Measurements from ENCODE around the gene ADCY7.

The ADCY7 gene

GRCh38 chr16:50267651-50268050 lies 1.3 kb downstream of the ADCY7 start:
- DNase-seq (ENCODE audit: low read depth) = no peak

DNA sequence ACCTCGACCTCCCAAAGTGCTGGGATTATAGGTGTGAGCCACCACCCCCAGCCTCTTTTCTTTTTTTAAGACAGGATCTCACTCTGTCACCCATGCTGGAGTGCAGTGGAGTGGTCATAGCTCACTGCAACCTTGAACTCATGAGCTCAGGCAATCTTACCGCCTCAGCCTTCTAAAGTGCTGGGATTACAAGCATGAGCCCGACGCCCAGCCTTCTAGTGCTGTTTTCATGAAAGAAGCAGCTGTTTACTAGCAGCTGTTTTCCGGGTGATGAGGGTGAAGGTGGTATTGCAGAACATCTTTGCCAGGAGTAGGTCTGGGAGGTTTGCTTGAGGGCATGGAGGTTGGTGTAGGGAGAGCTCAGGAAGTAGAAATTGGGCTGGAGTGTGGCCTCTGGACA lies 2.0 kb downstream of the ADCY7 start:
- DNase-seq (ENCODE audit: low read depth) = no peak

DNA sequence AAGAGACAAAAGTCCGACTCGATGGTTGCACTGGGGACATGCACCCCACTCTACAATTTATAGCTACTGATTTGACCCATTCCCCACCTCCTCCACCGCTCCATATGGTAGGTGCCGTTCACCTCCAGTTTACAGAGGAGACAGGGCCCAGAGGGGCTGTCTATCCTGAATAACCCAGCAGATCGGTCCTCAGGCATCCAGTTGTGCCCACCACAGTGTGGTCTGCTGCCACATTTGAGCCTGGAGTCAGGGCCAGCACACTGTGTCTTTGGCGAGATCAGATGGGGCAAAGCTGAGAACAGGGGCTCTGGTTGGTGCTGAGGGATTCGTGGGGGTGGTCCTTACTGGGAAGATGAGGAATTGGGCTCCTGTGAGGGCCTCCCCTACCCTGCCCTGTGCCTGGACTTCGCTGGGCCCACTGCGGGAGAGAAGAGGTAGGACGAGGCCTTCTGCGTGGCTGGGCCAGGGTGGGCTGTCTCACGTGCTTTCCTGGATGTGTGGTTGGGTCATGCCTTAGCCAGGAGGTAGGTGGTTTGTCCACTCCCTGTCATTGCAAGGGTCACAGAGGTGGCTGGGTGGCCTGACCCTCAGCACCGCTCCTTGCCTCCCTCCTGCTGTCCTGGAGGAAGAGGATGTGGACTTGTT lies 2.8 kb downstream of the ADCY7 start:
- no peak for DNase-seq (ENCODE audit: low read depth)

DNA sequence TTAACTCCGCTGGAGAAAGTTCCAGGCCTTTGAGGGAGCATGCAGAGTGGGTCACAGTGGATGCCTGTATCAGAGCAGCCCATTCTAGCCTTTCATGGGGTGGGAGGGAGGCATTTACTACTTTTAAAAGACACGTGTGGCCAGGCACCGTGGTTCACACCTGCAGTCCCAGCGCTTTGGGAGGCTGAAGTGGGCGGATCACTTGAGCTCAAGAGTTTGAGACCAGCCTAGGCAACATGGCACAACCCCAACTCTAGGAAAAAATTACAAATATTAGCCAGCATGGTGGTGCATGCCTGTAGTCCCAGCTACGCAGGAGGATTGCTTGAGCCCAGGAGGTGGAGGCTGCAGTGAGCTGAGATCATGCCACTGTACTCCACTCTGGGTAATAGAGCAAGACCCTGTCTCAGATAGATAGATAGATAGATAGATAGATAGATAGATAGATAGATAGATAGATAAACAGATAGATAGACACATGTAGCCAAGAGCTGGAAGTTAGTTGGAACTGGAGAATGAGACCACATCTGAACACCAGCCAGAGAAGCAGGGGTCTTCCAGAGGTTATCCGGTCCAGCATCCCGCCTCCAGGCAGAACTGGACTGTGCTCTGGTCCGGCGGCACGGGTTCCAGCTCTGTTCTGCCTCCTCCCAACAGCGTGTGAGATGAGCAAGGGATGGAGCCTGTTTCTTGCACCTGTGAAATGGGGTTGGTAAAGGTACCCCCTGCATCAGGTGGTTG lies 3.6 kb downstream of the ADCY7 start:
- DNase-seq (ENCODE audit: low read depth) = no peak

DNA sequence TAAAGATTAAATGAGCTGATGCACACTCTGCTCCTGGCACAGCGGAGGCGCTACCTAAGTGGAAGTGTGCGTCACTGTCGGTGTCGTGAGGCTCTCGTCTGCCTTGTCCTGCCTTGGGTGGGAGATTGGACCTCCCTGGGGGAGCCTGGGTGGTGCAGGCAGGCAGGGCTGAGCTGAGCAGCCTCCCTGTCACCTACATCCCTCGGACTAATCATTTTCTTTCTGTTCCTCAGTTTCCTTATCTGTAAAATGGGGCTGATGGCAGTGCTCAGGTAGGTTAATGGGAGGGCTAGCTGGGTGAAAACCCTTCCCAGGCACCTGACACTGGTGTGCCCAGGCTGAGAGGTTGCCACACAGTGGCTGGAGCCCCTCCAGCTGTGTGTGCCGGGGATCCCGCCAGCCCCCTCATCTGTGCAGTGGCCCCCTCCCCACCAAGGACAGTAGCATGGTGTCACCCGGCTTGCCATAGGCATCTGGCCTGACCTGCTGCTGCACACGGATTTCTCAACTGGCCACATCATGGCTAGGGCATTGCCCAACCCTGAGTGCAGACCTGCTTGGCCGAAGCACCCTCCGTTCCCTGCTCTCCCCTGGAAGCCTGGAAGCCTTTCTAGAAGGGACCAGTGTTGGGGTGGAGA lies 4.3 kb downstream of the ADCY7 start:
- DNase-seq (ENCODE audit: low read depth) = no peak

DNA sequence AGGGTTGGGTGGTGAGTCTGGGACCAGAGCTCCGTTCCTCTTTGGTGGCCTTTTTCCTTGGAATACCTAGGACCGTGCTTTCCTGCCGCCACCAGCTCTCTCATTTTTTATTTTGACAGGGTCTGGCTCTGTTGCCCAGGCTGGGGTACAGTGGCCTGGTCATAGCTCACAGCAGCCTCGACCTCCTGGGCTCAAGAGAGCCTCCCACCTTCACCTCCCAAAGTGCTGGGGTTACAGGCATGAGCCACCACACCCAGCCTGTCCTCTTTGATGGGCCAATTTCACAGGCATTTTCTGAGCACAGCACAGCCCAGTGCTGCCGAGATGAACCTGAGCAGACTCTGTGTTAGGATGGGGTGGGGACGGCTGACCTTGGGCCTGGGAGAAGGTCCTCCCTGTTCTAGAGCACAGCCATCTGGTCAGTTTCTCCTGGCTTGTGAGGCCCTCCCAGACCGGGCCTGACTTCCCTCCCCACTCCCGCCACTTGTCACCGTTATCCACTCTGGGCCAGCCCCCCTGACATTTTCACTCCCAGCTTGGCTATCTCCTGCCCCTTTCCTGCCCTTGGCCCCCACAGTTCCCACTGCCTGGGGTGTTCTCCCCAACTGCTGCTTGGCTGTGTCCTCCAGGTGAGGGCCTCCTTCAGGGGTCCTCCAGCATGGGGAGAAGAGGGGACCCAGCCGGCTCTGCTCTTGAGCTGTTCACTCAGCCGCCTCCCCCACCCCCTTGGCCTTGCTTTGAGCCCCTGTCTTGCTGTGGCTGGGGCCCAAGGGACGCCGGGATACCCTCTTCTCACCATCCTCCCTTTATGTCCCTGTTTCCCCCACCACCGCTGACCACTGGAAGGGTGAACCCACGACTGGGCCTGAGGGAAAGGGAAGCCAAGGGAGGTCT lies 5.0 kb downstream of the ADCY7 start:
- DNase-seq (ENCODE audit: low read depth) = no peak

DNA sequence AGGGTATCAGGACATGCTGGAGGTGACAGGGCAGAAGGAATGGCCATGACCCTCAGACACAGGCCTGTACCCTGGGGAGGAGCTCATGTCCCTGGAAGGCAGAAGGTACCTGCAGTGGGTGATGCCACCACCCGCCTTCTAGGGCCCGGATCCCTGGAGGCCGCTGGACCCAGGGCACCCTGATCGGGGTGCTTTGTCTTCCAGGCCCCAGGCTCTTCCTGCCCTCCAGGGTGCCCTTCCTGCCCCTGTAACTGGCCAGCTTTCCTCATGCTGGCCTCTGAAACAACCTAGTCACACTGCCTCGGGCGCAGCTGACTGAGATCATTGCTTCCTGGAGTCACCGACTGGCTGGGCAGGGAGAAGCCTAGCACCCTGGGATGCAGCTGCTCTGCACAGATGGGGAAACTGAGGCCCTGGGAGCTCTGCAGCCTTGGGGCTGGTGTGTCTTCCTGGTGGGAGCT lies 5.8 kb downstream of the ADCY7 start:
- DNase-seq (ENCODE audit: low read depth) = no peak

GRCh38 chr16:50272687-50273381 lies 6.5 kb downstream of the ADCY7 start:
- DNase-seq (ENCODE audit: low read depth) = no peak

DNA sequence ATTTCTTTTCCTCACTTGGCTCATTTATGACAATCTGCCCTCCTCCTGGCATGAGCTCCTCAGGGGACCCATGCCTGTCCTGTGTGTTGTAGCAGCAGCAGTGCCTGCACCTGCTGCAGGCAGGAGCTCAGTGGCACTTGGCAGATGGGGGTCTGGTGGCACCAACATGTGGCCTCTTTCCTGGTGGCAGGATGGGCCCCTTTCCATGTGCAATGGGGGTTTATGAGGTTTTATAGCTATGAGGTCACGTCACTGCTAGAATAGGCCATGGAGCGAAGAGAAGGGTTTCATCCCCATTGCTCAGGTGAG lies 7.0 kb downstream of the ADCY7 start:
- DNase-seq (ENCODE audit: low read depth) = no peak

- no peak for DNase-seq (ENCODE audit: low read depth)
Observed at GRCh38 chr16:50273888-50274325, 7.6 kb downstream of the ADCY7 start.

GRCh38 chr16:50274326-50275097 lies 8.2 kb downstream of the ADCY7 start:
- DNase-seq (ENCODE audit: low read depth) = no peak

DNA sequence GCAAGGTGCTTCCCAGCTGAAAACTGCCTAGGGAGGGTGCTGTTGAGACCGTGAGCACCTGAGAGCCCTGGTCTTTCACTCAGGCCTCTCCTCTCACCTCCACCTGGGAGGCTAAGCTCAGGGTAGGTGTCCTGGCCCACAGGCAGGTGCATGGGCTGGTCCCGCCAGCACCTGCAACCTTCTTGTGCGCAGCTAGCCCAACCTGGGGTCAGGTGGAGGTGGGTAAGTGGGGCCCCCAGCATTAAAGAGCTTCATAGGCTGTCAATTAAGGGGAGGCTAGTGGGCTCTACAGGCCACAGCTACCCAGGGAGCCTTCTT lies 8.7 kb downstream of the ADCY7 start:
- no peak for DNase-seq (ENCODE audit: low read depth)

DNA sequence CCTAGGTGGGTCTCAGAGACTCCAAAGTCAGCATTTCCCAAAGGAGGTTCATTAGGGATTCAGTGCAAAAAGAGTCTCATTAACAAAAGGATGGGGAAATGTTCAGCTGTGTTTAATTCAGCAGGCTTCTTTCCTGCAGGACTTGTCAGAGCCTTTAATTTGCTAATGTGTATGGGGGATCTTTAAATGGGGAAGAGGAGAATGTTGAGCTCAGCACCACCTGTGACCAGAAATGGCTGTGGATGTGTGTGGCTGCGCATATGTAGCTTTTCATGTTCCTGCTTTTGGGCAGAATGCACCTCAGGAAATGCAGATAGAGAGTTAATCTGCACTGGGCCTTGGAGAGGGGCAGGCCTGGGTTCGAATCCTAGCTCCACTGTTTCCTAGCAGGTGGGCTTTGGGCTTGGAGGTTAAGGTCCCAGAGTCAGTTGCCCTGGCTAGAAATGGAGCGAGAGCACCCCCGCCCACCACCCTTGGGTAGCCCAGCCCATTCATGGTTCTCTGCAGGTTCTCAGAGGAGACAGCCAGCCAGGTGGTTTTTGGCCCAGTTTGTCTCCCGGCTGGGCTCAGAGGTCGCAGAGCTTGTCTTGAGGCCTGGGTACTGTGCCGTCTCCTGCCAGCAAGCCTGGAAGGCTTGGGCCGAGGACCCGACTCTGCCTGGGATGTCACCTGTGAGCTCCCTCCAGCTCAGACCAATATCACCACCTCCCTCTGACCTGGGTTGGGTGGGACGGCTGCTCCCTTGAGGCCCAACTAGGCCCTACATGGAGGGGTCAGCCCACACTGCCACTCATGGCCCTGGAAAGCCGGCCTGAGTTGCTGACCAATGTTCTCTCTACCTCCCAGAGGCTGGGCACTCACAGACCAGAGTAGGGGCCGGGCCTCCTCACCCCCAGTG lies 9.3 kb downstream of the ADCY7 start:
- DNase-seq (ENCODE audit: low read depth) = no peak

DNA sequence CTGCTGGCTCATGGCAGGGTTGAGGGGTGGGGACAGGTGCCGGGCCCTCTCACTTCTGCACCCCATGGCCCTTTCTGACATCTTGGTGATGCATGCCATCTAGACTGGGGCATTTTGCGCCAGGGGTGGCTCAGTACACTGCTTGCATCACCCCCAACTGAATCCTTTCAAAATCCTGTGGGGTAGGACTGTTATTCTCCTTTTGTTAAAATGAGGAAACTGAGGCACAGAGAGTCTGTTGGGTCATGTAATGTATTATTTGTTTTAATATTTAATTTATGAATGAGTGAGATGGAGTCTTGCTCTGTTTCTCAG lies 9.9 kb downstream of the ADCY7 start:
- DNase-seq (ENCODE audit: low read depth) = no peak

DNA sequence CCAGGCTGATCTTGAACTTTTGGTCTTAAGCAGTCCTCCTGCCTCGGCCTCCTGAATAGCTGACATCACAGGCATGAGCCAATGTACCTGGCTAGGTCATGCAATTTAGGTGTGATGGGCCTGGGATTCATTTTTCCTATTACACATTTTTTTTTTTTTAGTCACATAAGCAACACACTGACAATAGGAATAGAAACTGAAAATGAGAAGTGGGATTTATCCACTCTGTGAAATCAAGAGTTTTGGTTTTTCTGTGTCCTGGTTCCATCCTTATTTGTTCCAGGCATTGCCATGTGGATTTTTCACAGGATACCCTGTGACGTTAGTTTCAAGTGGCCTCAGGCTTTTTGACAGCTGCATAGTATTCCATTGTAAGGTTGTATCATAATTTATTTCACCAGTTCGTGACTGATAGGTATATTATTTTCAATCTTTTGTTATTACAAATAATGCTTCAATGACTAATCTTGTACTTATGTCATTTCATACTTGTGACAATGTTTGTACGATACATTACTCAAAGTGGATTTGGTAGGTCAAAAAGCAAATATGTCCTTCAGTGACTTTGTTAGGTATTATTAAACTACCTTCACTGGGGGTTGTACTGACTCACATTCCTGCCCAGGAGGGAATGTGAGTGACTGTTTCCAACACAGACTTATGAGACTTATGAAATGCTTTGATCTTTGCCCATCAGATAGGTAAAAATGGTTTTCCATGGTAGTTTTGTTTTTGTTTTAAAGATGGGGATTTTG lies 10.6 kb downstream of the ADCY7 start:
- DNase-seq (ENCODE audit: low read depth) = no peak

DNA sequence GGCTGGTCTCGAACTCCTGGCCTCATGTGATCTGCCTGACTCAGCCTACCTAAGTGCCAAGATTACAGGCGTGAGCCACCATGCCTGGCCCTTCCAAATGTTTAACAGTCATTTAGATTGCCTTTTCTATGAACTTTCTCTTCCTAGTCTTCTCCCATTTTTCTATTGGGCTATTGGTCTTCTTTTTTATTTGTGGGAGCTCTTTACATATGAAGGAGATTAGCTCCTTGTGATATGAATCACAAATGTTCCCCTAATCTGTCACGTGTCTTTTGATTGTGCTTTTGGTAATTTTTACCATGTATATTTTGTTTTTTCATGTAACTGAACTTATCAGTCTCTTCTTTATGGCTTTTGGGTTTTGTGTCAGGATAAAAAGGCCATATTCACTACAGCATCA lies 11.9 kb downstream of the ADCY7 start:
- no peak for DNase-seq (ENCODE audit: low read depth)

DNA sequence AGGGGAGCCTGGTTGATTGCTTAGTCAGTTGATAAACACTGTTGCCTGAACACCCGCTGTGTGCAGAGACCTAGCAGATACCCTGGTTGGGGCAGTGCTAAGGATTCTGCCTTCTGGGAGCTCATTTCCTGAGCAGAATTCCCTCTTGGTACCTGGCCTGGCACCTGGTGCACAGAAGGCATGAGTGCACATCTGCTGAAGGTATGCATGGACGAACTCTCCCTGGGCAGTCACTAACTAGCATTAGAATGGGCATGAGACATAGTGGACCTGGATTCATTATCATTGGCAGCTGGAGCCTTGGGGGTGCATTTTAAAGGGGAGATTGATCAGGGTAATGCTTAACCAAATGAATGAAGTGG lies 13.1 kb downstream of the ADCY7 start:
- DNase-seq (ENCODE audit: low read depth) = no peak

DNA sequence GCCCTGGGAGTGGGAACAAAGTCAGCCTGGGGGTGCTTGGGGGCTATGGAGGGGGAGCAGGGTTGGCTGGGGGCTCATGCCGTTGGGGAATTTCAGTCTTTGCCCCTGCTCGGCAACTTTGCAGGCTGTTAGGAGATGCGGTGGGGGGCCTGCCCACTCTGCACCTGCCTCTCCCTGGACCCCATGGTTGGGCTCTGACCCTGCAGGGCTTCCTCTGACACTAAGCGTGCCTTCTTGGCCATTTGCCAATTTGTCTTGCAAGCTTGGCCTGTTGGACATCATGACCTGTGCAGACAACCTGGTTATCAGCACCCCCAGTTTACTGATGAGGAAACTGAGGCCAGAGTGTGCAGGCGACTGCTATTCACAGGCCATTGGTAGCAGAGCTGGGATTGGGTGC lies 14.6 kb downstream of the ADCY7 start:
- DNase-seq (ENCODE audit: low read depth) = no peak

DNA sequence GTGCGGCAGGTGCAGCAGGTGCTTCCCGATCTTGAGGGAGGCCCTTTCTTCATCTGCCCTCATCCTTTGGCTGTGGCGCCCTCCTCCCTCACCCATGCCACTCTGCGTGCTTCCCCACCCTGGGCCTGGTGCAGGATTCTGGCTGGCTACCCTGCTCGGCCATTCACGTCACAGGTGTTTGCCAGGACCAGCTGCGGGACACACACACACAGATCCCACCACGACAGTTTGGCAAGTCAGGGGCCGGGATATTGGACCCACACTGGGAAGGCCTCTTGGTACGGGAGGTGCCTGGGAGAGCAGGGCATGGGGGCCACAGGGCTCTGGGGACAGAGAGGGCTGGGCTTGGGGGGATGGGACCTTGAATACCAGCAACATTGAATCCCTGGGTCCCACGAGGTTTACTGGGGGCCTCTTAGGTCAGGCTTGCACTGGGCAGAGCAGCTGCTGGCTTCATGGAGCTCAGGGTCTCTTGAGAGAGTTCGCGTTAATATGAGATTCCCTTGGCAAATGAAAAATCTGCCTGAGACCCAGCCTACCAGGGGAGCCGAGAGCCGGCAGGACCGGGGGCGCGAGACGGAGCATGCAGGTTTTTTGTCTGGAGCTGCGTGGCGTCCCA lies 15.1 kb downstream of the ADCY7 start:
- no peak for DNase-seq (ENCODE audit: low read depth)

Measured in stimulated activated CD8-positive, alpha-beta memory T cell treated with anti-CD3 and anti-CD28 coated beads, Interleukin-15, amount 100 ng/mL, for 24 hours (primary cell).